ENCODE measurements around the gene SERPINA3.

DNA sequence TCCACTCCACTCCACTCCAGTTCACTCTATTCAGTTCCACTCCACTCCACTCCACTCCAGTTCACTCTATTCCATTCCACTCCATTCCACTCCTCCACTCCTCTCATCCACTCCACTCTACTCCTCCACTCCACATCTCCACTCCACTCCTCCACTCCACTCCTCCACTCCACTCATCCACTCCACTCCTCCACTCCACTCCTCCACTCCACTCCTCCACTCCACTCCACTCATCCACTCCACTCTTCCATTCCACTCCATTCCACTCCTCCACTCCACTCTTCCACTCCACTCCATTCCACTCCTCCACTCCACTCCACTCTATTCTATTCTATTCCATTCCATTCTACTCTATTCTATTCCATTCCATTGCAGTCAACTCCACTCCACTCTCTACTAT lies 21.1 kb upstream of the SERPINA3 start:
- TF ChIP-seq, protein P1, sequence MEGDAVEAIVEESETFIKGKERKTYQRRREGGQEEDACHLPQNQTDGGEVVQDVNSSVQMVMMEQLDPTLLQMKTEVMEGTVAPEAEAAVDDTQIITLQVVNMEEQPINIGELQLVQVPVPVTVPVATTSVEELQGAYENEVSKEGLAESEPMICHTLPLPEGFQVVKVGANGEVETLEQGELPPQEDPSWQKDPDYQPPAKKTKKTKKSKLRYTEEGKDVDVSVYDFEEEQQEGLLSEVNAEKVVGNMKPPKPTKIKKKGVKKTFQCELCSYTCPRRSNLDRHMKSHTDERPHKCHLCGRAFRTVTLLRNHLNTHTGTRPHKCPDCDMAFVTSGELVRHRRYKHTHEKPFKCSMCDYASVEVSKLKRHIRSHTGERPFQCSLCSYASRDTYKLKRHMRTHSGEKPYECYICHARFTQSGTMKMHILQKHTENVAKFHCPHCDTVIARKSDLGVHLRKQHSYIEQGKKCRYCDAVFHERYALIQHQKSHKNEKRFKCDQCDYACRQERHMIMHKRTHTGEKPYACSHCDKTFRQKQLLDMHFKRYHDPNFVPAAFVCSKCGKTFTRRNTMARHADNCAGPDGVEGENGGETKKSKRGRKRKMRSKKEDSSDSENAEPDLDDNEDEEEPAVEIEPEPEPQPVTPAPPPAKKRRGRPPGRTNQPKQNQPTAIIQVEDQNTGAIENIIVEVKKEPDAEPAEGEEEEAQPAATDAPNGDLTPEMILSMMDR (conservative IDR thresholded peaks at IDR 0.05), result no peak
- no peak for TF ChIP-seq ZFX (IDR thresholded peaks at IDR 0.05)
